HL-60 (cell line): ENCODE data around the gene BEND3.

Experiments used
- DNase-seq, 2 experiments: peaks; one replicate each; pipeline ENCODE4 v3.0.0-alpha.2; 2010 to 2020; ENCODE audit warnings: low read depth in 1 of 2, low spot score in 1 of 2
- H3K27ac ChIP-seq: fragments of 250-450 bp; sonication (Bioruptor Pico); replicated peaks from 2 replicates; pipeline ENCODE4 v1.5.1; 2020; ENCODE audit warnings: mild to moderate bottlenecking, moderate library complexity
- H3K27me3 ChIP-seq: fragments of 250-450 bp; sonication (Bioruptor Pico); 2 replicates; pipeline ENCODE4 v1.5.1; 2021; ENCODE audit warnings: mild to moderate bottlenecking, moderate library complexity; ENCODE audit not compliant: insufficient read depth, poor library complexity, severe bottlenecking
- H3K4me3 ChIP-seq: replicated peaks from 2 replicates; pipeline ENCODE4 v1.5.1; 2011; ENCODE audit warnings: mild to moderate bottlenecking, control low read depth, low read length; ENCODE audit not compliant: insufficient read depth
- GABPA ChIP-seq: IDR thresholded peaks from 2 replicates; pipeline ENCODE4 v1.6.1; 2012; ENCODE audit warnings: low read depth
- POLR2AphosphoS5 ChIP-seq: IDR thresholded peaks from 2 replicates; pipeline ENCODE4 v1.6.1; 2012; ENCODE audit warnings: low read depth
- REST ChIP-seq: IDR thresholded peaks from 2 replicates; pipeline ENCODE4 v1.6.1; 2012; ENCODE audit warnings: low read depth; ENCODE audit not compliant: insufficient replicate concordance
- SPI1 ChIP-seq: IDR thresholded peaks from 2 replicates; pipeline ENCODE4 v1.6.1; 2012; ENCODE audit warnings: low read depth, mild to moderate bottlenecking, borderline replicate concordance
- TF ChIP-seq, protein P1 (sequence below): IDR thresholded peaks from one replicate; pipeline ENCODE4 v1.5.1; 2011; ENCODE audit warnings: low read length, control low read depth, inconsistent platforms; ENCODE audit not compliant: insufficient read depth

The BEND3 gene

GRCh38 chr6:107062691-107063090 lies 52.6 kb downstream of the BEND3 start:
- H3K4me3 ChIP-seq = no peak overlapping the region
- TF ChIP-seq, protein P1, sequence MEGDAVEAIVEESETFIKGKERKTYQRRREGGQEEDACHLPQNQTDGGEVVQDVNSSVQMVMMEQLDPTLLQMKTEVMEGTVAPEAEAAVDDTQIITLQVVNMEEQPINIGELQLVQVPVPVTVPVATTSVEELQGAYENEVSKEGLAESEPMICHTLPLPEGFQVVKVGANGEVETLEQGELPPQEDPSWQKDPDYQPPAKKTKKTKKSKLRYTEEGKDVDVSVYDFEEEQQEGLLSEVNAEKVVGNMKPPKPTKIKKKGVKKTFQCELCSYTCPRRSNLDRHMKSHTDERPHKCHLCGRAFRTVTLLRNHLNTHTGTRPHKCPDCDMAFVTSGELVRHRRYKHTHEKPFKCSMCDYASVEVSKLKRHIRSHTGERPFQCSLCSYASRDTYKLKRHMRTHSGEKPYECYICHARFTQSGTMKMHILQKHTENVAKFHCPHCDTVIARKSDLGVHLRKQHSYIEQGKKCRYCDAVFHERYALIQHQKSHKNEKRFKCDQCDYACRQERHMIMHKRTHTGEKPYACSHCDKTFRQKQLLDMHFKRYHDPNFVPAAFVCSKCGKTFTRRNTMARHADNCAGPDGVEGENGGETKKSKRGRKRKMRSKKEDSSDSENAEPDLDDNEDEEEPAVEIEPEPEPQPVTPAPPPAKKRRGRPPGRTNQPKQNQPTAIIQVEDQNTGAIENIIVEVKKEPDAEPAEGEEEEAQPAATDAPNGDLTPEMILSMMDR = no peak
- TF ChIP-seq GABPA (no peak), POLR2AphosphoS5 (no peak), REST (no peak), SPI1 (no peak)
- H3K27ac ChIP-seq = no peak overlapping the region
- H3K27me3 ChIP-seq = no peaks in the 10 kb centered on the region
- no peak for DNase-seq

GRCh38 chr6:107061125-107062020 lies 53.9 kb downstream of the BEND3 start:
- DNase-seq = no peak
- TF ChIP-seq POLR2AphosphoS5 = no peak
- TF ChIP-seq REST = no peak
- no peak for TF ChIP-seq SPI1
- no peak for TF ChIP-seq GABPA
- TF ChIP-seq, protein P1 = no peak
- Histone ChIP-seq H3K4me3 (no peak overlapping the region), H3K27me3 (no peaks in the 10 kb centered on the region), H3K27ac (no peak overlapping the region)

GRCh38 chr6:107060704-107061103 lies 54.6 kb downstream of the BEND3 start:
- Histone ChIP-seq H3K27ac (no peak overlapping the region), H3K4me3 (no peak overlapping the region), H3K27me3 (no peaks in the 10 kb centered on the region)
- TF ChIP-seq POLR2AphosphoS5 (no peak), REST (no peak), GABPA (no peak), SPI1 (no peak)
- TF ChIP-seq, protein P1 = no peak
- no peak for DNase-seq
